ENCODE measurements around the gene MYOCD.

Gene MYOCD

DNA sequence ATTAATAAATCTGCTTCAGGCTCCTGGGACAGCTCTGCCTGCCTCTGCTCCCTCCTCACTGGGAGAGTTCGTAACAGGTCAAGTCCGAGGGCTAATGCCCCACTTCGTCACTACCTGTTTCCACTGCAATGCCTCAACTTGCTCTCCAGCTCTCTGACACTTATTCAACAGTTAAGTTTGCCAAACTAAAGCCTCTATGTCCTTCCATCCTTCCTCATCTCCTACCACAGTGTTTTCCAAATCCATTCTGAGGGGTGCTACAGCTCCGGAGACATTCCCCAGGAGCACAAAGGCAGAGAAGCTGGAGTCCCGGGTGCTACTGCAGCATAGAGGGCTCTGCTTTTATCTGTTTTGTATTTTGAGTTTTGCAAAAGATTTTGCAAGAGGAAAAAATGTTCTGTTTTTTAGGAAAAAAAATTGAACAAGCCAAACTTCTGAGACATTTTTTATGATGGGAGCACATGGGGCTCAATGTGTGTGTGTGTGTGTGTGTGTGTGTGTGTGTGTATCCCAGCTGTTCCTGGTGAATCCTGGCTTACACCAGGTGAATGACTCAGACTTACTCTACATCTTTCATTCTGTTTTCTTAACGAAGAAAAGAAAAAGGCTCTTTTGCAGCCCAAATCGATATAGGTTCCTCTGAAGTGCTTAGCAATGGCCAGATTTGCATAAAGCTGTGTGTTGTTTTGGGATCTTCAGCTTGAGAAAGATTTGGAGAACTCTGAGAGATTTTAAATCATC is 46.1 kb upstream of the MYOCD start:
- Histone ChIP-seq H3K27me3 (ENCODE audit: insufficient read depth, low read length, poor library complexity, severe bottlenecking) (no peaks in the 10 kb centered on the region), H3K4me1 (ENCODE audit: insufficient read depth, low read length, poor library complexity, severe bottlenecking) (no peaks in the 10 kb centered on the region), H3K36me3 (ENCODE audit: insufficient read depth, low read length) (no peaks in the 10 kb centered on the region), H3K79me2 (ENCODE audit: insufficient read depth, low read length) (no peaks in the 10 kb centered on the region), H3F3A (ENCODE audit: low read depth) (no peaks in the 10 kb centered on the region), H4K20me1 (ENCODE audit: insufficient read depth, low read length, poor library complexity, severe bottlenecking) (no peaks in the 10 kb centered on the region), H3K4me3 (ENCODE audit: low read length, poor library complexity, severe bottlenecking) (no peak overlapping the region), H3K9me3 (ENCODE audit: insufficient read depth, low read depth, low read length) (peaks cover 3% of the 10 kb centered on the region; the same call in 1 of the 2 replicates), H3K9ac (ENCODE audit: low read depth, low read length, poor library complexity, severe bottlenecking) (no peak overlapping the region), H3K9me2 (replicated peaks; ENCODE audit: low read depth, low read length) (no peaks in the 10 kb centered on the region), H2AFZ (ENCODE audit: low read length) (no peak overlapping the region), H3K4me2 (ENCODE audit: low read depth, low read length, poor library complexity, severe bottlenecking) (no peak overlapping the region)
- TF ChIP-seq CTCF (conservative IDR thresholded peaks at IDR 0.05; ENCODE audit: low read length) = no peak

- Histone ChIP-seq H3K4me1 (ENCODE audit: insufficient read depth, low read length, poor library complexity, severe bottlenecking) (no peaks in the 10 kb centered on the region), H3K9ac (ENCODE audit: low read depth, low read length, poor library complexity, severe bottlenecking) (no peak overlapping the region), H2AFZ (ENCODE audit: low read length) (no peak overlapping the region), H3K9me2 (replicated peaks; ENCODE audit: low read depth, low read length) (no peaks in the 10 kb centered on the region), H3K4me3 (ENCODE audit: low read length, poor library complexity, severe bottlenecking) (no peak overlapping the region), H3K79me2 (ENCODE audit: insufficient read depth, low read length) (no peaks in the 10 kb centered on the region), H3K9me3 (ENCODE audit: insufficient read depth, low read depth, low read length) (peaks cover 3% of the 10 kb centered on the region; the same call in 1 of the 2 replicates), H4K20me1 (ENCODE audit: insufficient read depth, low read length, poor library complexity, severe bottlenecking) (no peaks in the 10 kb centered on the region), H3K4me2 (ENCODE audit: low read depth, low read length, poor library complexity, severe bottlenecking) (no peak overlapping the region), H3K36me3 (ENCODE audit: insufficient read depth, low read length) (no peaks in the 10 kb centered on the region), H3F3A (ENCODE audit: low read depth) (no peaks in the 10 kb centered on the region), H3K27me3 (ENCODE audit: insufficient read depth, low read length, poor library complexity, severe bottlenecking) (no peaks in the 10 kb centered on the region)
- TF ChIP-seq CTCF (conservative IDR thresholded peaks at IDR 0.05; ENCODE audit: low read length) (no peak), EZH2phosphoT487 (IDR thresholded peaks at IDR 0.05; ENCODE audit: borderline replicate concordance) (no peak)
Measured at GRCh38 chr17:12620200-12620720, 45.4 kb upstream of the MYOCD start.

DNA sequence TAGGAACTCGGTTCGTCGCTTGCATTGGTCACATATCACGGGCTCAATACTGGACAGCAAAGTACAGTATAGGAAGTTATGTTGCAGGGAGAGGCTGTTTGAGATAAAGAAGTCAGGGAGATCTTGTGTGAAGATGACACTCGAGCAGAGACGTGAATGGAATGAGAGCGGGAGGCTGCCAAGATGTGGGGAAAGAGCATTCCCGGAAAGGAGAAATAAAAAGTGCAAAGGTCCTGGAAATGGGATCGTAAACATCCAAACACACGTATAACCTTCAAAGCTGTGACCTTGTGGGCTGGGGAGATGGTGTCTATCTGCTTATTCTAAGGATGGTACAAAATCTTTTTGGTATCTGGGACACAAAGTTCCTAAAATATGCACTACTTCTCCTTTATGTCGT is 43.0 kb upstream of the MYOCD start:
- Histone ChIP-seq H3F3A (ENCODE audit: low read depth) (no peaks in the 10 kb centered on the region), H3K4me3 (ENCODE audit: low read length, poor library complexity, severe bottlenecking) (no peak overlapping the region), H2AFZ (ENCODE audit: low read length) (no peak overlapping the region), H3K9ac (ENCODE audit: low read depth, low read length, poor library complexity, severe bottlenecking) (no peak overlapping the region), H3K4me2 (ENCODE audit: low read depth, low read length, poor library complexity, severe bottlenecking) (no peak overlapping the region), H3K79me2 (ENCODE audit: insufficient read depth, low read length) (no peaks in the 10 kb centered on the region), H3K4me1 (ENCODE audit: insufficient read depth, low read length, poor library complexity, severe bottlenecking) (no peaks in the 10 kb centered on the region), H3K36me3 (ENCODE audit: insufficient read depth, low read length) (no peaks in the 10 kb centered on the region), H4K20me1 (ENCODE audit: insufficient read depth, low read length, poor library complexity, severe bottlenecking) (no peaks in the 10 kb centered on the region), H3K9me2 (replicated peaks; ENCODE audit: low read depth, low read length) (no peaks in the 10 kb centered on the region), H3K9me3 (ENCODE audit: insufficient read depth, low read depth, low read length) (peaks cover 3% of the 10 kb centered on the region; the same call in 1 of the 2 replicates), H3K27me3 (ENCODE audit: insufficient read depth, low read length, poor library complexity, severe bottlenecking) (no peaks in the 10 kb centered on the region)
- TF ChIP-seq EZH2phosphoT487 (IDR thresholded peaks at IDR 0.05; ENCODE audit: borderline replicate concordance) = no peak
- no peak for TF ChIP-seq CTCF (conservative IDR thresholded peaks at IDR 0.05; ENCODE audit: low read length)
